Fibroblast of gingiva (primary cell): ENCODE data around the gene LPAR5.
A peak's percentile ranks its signal among the peaks of the same experiment; 100 is the strongest.

Experiments used
- DNase-seq: peaks from one replicate; pipeline ENCODE4 v3.0.0-alpha.2; 2011; ENCODE audit warnings: low read depth

The LPAR5 gene

GRCh38 chr12:6638305-6638704 is 2.5 kb upstream of the LPAR5 start:
- DNase-seq = no peak

GRCh38 chr12:6635375-6635855 is 344 bp downstream of the LPAR5 start:
- no peak for DNase-seq

GRCh38 chr12:6632026-6632983 is 3.5 kb downstream of the LPAR5 start:
- DNase-seq = no peak

- DNase-seq = no peak
These were observed 4.2 kb downstream of the LPAR5 start for GRCh38 chr12:6631549-6631961.

- no peak for DNase-seq
These were observed 5.0 kb downstream of the LPAR5 start for GRCh38 chr12:6630736-6631135.

GRCh38 chr12:6627616-6628015 is 8.1 kb downstream of the LPAR5 start:
- no peak for DNase-seq

- no peak for DNase-seq
These were observed 9.0 kb downstream of the LPAR5 start for GRCh38 chr12:6626654-6627283.

- no peak for DNase-seq
These were observed 14.9 kb downstream of the LPAR5 start for GRCh38 chr12:6620885-6621274.

- peak; percentile 18 for DNase-seq
These were observed 15.4 kb downstream of the LPAR5 start for GRCh38 chr12:6620137-6620884.

- DNase-seq = no peak
These were observed 17.1 kb downstream of the LPAR5 start for GRCh38 chr12:6618483-6619225.

- DNase-seq = no peak
These were observed 20.0 kb downstream of the LPAR5 start for GRCh38 chr12:6615802-6616201.

GRCh38 chr12:6614513-6615172 is 21.1 kb downstream of the LPAR5 start:
- no peak for DNase-seq

GRCh38 chr12:6613776-6614512 is 21.8 kb downstream of the LPAR5 start:
- DNase-seq = peak; percentile 97

- peak; percentile 63 for DNase-seq
These were observed 22.6 kb downstream of the LPAR5 start for GRCh38 chr12:6613015-6613775.

GRCh38 chr12:6612652-6613014 is 23.1 kb downstream of the LPAR5 start:
- DNase-seq = no peak

GRCh38 chr12:6612247-6612646 is 23.5 kb downstream of the LPAR5 start:
- no peak for DNase-seq

- DNase-seq = no peak
These were observed 27.0 kb downstream of the LPAR5 start for GRCh38 chr12:6608592-6609281.

GRCh38 chr12:6607751-6608591 is 27.8 kb downstream of the LPAR5 start:
- DNase-seq = no peak
